Gastroesophageal sphincter (tissue), 3 donors: Measurements from ENCODE around the gene UBE2O.

Experiments used
- POLR2A ChIP-seq, 2 donors: fragments of 450-650 bp; IDR thresholded peaks; one replicate each; pipeline ENCODE4 v1.6.1; 2017; ENCODE audit warnings: antibody characterized with exemption in 2 of 2, mild to moderate bottlenecking in 2 of 2, moderate library complexity in 1 of 2
- POLR2AphosphoS5 ChIP-seq: sonication (generic); formaldehyde crosslinking; IDR thresholded peaks from one replicate; pipeline ENCODE4 v1.6.1; 2017; ENCODE audit warnings: antibody characterized with exemption
- TF ChIP-seq, protein P1 (sequence below), 4 experiments: fragments of 200-600 bp in 2 of 4; fragments of 450-650 bp in 2 of 4; sonication (generic) in 1 of 4; IDR thresholded peaks; one replicate each; pipeline ENCODE4 v1.5.1; 2017 to 2019; ENCODE audit warnings: antibody characterized with exemption in 4 of 4, mild to moderate bottlenecking in 2 of 4, moderate library complexity in 2 of 4

DNA sequence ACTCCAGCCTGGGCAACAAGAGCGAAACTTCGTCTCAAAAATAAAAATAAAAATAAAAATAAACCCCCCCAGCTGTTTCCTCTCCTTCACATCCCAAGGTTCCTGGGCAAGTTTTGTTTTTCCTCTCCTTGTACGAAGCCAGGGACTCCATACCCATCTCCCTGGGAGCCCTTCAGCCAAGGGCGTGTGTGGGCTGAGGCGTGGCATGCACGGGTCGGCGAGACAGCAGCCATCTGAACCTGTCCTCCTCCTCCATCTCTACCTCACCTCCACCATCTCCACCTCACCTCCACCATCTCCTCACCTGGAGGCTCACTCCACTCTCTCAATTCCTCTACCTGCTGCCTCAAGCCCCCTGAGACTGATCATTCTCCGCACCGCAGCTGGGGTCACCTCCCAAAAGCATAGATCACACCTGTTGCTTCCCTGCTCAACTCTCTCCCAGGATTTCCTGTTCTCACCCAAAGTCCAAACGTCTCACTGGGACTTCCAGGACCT is 31.3 kb upstream of the UBE2O start:
- TF ChIP-seq, protein P1, sequence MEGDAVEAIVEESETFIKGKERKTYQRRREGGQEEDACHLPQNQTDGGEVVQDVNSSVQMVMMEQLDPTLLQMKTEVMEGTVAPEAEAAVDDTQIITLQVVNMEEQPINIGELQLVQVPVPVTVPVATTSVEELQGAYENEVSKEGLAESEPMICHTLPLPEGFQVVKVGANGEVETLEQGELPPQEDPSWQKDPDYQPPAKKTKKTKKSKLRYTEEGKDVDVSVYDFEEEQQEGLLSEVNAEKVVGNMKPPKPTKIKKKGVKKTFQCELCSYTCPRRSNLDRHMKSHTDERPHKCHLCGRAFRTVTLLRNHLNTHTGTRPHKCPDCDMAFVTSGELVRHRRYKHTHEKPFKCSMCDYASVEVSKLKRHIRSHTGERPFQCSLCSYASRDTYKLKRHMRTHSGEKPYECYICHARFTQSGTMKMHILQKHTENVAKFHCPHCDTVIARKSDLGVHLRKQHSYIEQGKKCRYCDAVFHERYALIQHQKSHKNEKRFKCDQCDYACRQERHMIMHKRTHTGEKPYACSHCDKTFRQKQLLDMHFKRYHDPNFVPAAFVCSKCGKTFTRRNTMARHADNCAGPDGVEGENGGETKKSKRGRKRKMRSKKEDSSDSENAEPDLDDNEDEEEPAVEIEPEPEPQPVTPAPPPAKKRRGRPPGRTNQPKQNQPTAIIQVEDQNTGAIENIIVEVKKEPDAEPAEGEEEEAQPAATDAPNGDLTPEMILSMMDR (IDR thresholded peaks at IDR 0.05), result no peak
- TF ChIP-seq POLR2A (IDR thresholded peaks at IDR 0.05) (no peak), POLR2AphosphoS5 (no peak)
